ENCODE measurements around the gene WBP11.
A peak's percentile ranks its signal among the peaks of the same experiment; 100 is the strongest.

WBP11 gene

DNA sequence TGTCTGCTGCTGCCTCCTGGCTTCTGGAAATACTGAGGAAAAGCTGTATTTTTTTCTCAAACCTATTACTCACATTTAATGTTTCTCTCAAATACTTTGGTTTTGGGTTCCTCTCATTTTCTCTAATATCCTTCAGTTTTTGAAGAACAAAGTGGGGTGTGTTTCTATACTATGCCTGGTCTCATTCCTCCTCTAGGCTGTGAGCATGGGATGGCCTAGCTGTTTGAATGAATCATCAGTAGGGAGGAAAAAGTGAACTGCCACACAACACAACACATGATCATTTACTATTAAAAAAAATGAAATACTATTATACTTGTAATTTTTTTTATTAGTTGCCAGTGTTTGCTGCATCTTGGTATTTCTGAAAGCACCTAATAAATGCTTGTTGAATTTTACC is 22.0 kb upstream of the WBP11 start:
- DNase-seq (ENCODE audit: low read depth in 1 of 2, low spot score in 1 of 2) = no peak

GRCh38 chr12:14824012-14824634 is 20.8 kb upstream of the WBP11 start:
- no peak for DNase-seq (ENCODE audit: low read depth in 1 of 2, low spot score in 1 of 2)

GRCh38 chr12:14814014-14814413 is 10.7 kb upstream of the WBP11 start, which contains the start of gene SMCO3:
Gene SMCO3 (minus strand): TSS chr12:14814182. CDS start chr12:14806680, 7,502 bp downstream.
- DNase-seq (ENCODE audit: low read depth in 1 of 2, low spot score in 1 of 2) = no peak

GRCh38 chr12:14811486-14811885 is 8.2 kb upstream of the WBP11 start:
- no peak for DNase-seq (ENCODE audit: low read depth in 1 of 2, low spot score in 1 of 2)

GRCh38 chr12:14810953-14811483 is 7.7 kb upstream of the WBP11 start:
- no peak for DNase-seq (ENCODE audit: low read depth in 1 of 2, low spot score in 1 of 2)

GRCh38 chr12:14810167-14810952 is 7.1 kb upstream of the WBP11 start:
- no peak for DNase-seq (ENCODE audit: low read depth in 1 of 2, low spot score in 1 of 2)

DNA sequence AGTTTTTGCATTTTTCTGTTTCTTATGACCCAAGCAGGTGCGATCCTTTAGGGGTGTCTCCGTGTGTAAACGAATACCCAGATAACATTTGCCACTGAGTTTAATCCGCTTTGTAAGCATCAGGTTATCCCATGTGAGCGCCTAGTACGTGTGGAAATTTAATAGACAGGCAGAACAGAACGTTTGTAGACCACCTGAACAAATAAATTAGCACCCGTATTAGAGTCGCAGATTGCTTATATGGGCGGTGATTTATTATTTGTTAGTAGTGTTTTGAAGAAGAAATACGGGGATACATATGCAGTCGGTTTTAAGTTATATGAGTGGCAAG is 517 bp upstream of the WBP11 start:
- no peak for DNase-seq (ENCODE audit: low read depth in 1 of 2, low spot score in 1 of 2)

DNA sequence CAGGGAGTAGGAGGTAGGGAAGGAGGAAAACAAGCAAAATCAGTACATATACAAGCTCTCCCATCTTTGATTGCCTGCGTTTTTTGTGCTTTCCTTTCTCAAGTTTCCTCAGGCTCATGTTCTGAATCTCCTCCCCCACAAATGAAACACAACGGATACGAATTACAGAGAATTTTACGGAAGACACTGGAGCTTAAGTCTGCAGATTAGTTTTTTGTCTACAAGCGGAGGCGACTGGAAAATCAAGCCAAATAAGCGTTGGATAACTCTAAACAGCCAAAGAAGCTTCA is 612 bp downstream of the WBP11 start:
- no peak for DNase-seq (ENCODE audit: low read depth in 1 of 2, low spot score in 1 of 2)

GRCh38 chr12:14802247-14802646 is 1.0 kb downstream of the WBP11 start:
- DNase-seq (ENCODE audit: low read depth in 1 of 2, low spot score in 1 of 2) = no peak

DNA sequence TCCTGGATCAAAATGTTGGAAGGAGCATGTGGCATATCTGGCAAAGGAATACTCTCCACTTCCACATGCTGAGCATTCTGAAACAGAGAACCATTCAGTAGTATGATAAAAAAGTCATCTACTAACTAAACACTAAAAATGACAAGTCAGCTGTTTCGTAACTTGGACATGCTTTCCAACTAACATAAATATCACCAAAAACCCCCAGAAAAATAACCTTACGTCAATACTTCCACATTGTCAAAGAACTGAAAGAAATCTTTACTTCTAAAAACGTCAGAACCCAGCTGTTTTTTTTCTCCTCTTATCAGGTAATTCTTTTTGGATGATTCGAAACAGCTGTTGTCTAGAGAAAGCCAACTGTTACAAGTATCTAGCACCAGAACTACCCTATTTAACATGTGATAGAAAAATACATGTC is 8.2 kb downstream of the WBP11 start:
- DNase-seq (ENCODE audit: low read depth in 1 of 2, low spot score in 1 of 2) = no peak

DNA sequence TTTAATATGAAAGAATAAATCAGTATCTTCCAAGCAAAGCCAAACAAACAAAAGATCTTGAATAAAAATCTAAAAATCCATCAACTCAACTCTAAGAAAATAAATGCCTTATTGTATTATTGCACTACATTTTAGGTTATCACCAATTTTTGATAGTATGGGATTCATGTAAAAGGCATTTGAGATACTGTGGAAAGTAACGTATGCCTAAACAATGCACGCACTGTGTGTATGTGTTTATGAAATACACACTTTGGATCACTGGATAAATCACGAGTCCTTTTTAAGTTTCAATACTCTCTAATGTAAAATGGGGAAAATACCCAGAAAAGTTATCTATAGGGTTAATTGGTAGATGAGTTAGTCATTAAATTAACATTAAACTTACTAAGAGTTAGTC is 17.7 kb downstream of the WBP11 start:
- no peak for DNase-seq (ENCODE audit: low read depth in 1 of 2, low spot score in 1 of 2)

- no peak for DNase-seq (ENCODE audit: low read depth in 1 of 2, low spot score in 1 of 2)
Measured at GRCh38 chr12:14784471-14784870, 18.8 kb downstream of the WBP11 start.

GRCh38 chr12:14782756-14783155 is 20.5 kb downstream of the WBP11 start:
- no peak for DNase-seq (ENCODE audit: low read depth in 1 of 2, low spot score in 1 of 2)

- DNase-seq (ENCODE audit: low read depth in 1 of 2, low spot score in 1 of 2) = no peak
Measured at GRCh38 chr12:14781563-14781962, 21.7 kb downstream of the WBP11 start.

DNA sequence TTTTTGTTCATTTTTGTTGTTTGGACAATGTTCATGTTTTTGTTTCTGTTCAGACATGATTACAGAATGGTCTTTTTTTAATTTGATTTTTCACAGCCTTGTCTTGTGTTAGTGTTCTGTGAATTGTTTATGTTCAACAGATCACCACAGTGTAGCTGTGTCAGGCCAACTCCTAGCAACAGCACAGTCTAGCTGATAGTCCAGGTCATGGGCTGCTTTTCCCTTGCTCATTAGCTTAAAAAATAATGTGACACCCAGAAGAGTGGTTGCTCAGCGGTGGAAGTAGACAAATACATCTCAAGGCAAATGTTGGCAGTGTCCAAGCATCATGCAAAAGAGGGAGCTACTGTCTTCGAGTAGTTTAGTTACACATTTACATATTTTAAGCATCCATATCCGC is 22.4 kb downstream of the WBP11 start:
- no peak for DNase-seq (ENCODE audit: low read depth in 1 of 2, low spot score in 1 of 2)

GRCh38 chr12:14779834-14780233 is 23.4 kb downstream of the WBP11 start:
- no peak for DNase-seq (ENCODE audit: low read depth in 1 of 2, low spot score in 1 of 2)

GRCh38 chr12:14777271-14777670 is 26.0 kb downstream of the WBP11 start:
- DNase-seq (ENCODE audit: low read depth in 1 of 2, low spot score in 1 of 2) = no peak

DNA sequence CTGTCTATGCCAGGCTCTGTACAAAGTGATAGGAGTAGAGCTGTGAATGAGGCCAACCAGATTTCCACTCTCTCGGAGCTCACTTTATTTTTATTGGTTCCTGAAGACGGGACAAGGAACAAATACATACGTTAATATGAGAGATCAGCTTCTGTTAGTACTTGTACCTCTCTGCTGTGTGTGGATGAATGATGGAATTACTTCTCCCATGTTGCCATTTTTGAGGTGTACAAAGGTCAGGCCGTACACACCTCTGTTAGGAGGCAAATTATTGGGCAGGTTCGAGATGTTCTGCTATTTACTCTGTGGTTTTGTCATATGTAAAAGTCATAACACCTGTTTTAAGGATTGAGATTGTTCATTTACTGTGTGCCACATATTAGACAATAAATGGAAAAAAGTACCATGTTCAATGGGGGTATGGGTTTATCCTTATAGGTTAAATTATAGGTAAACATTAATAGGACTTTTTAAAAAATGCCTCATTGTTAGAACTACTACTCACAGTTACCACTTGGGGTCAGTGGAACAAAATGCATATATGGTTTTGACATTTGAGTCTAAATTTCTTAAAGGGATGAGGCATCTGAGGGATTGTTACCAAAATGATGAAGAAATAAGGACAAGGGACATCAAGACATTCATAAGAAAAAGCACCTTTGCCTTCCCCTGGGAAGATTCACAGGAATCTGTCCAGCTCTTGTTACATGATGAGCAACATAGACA is 26.9 kb downstream of the WBP11 start:
- no peak for DNase-seq (ENCODE audit: low read depth in 1 of 2, low spot score in 1 of 2)

- DNase-seq (ENCODE audit: low read depth in 1 of 2, low spot score in 1 of 2) = no peak
Measured at GRCh38 chr12:14775636-14775980, 27.7 kb downstream of the WBP11 start.

DNA sequence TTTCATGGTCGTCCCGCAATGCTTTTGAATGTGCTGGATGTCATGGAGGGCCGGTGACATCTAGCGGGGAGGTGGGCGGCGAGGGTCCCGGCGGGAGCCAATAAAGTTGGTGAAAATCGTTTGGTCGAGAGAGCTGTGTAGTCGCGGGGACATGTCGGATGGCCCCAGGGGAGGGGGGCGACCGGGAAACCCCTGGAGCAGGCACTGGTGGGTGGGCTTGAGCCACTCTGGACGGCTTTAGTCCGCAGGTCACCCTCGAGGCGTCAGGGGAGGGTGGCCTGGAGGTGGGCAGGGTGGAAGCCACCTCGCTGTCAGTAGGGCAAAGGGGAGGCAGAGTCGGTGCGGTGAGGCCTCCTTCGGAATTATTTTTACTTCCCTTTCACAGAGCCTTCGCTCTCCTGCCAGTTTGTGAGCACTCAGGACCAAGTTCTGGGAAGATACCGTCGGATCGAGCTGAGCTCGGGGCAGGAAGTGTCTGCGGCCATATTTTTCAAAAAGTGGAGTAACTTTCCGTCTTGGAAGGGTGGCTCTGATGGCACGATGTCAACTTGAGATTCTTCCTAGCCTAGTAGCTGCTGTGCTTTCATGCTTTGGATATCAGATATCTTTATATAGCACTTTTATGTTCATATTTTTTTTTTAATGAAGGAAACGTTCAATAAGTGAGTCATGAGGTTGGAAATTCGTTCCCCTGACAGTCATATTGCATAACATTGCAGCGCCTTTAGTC is 28.2 kb downstream of the WBP11 start:
- DNase-seq (ENCODE audit: low read depth in 1 of 2, low spot score in 1 of 2) = no peak

DNA sequence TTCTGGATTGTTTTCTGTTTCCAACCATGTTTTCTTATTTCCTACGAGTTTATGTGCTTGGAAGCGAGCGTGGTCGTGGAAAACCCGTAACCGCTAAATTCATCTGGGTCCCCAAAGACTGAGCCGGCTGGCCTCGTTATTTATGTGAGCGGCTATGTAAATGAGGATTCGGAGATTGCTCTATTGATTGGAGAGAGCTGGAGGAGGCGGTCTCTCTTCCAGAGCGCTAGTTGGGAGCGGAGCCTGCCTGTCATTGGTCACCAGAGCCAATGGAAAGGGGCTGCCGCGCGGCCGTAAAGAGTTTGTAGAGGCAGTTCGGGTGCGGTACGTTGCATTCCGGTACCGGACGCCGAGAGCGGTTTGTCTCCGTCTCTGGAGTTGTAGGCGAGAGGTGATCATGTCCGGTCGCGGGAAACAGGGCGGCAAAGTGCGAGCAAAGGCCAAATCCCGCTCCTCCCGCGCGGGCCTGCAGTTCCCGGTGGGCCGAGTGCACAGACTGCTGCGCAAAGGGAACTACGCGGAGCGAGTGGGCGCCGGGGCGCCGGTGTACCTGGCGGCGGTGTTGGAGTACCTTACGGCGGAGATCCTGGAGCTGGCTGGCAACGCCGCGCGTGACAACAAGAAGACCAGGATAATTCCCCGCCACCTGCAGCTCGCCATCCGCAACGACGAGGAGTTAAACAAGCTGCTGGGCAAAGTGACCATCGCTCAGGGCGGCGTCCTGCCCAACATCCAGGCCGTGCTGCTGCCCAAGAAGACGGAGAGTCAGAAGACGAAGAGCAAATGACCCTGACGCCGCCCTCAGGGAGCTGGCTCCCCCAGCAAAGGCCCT is 29.0 kb downstream of the WBP11 start:
- peak; percentile 68 to 86 for DNase-seq (ENCODE audit: low read depth in 1 of 2, low spot score in 1 of 2)

Data from activated CD4-positive, alpha-beta T cell treated with anti-CD3 and anti-CD28 coated beads, Interleukin-2, amount 50 U/mL, for 24 hours (primary cell).